Testis (tissue), 3 donors: Measurements from ENCODE around the gene JAK3. TPM values are rescaled to one million over a fixed set of nuclear protein-coding genes. Genes with fewer than 3 reads are reported as not detected.
"Not testable (repeated sequence)": the region's sequence is repeated elsewhere in the genome, so short reads cannot be mapped to it uniquely, and the experiment has no call there.

ENCODE experiments used
- DNase-seq: peaks from one replicate; pipeline ENCODE4 v3.0.0-alpha.2; 2019
- H3K27ac ChIP-seq, 2 donors: fragments of 200-600 bp; sonication (generic); one replicate each; pipeline ENCODE4 v1.5.1; 2019
- H3K27me3 ChIP-seq: fragments of 200-600 bp; sonication (generic); one replicate; pipeline ENCODE4 v1.5.1; 2019
- H3K36me3 ChIP-seq: fragments of 200-600 bp; sonication (generic); one replicate; pipeline ENCODE4 v1.5.1; 2017; ENCODE audit warnings: low read depth; ENCODE audit errors: missing control alignments
- H3K4me1 ChIP-seq: fragments of 200-600 bp; sonication (generic); one replicate; pipeline ENCODE4 v1.5.1; 2019
- H3K4me3 ChIP-seq, 2 donors: fragments of 200-600 bp; sonication (generic); one replicate each; pipeline ENCODE4 v1.5.1; 2017 to 2019
- H3K9me3 ChIP-seq: fragments of 200-600 bp; sonication (generic); one replicate; pipeline ENCODE4 v1.5.1; 2017
- POLR2A ChIP-seq: fragments of 450-650 bp; IDR thresholded peaks from one replicate; pipeline ENCODE4 v1.6.1; 2017; ENCODE audit warnings: antibody characterized with exemption, mild to moderate bottlenecking, moderate library complexity
- WGBS, 2 donors: methylation state at CpG; one replicate each; pipeline ENCODE4 v1.1.5; 2018; 5-methylcytosine and 5-hydroxymethylcytosine counted together
- intact Hi-C: fragments of 100-400 bp; cut with DNase I; formaldehyde crosslinking; loops from one replicate; pipeline ENCODE4 v1.15.1; 2023; ENCODE audit warnings: low total_unique reads
- polyA plus RNA-seq: library from polyadenylated mRNA; stranded (reverse); fragments of 350-450 nt; fragmentation: Illumina TruSeq; extraction: RNeasy Lipid Tissue Mini Kit (QIAGEN cat#74804); gene quantifications from one replicate; pipeline ENCODE4 v1.2.3, GENCODE V29; 2014; ENCODE audit warnings: low read depth, low replicate concordance; ENCODE audit not compliant: insufficient read depth
- total RNA-seq, 2 donors: library from RNA; depleted of rRNA; stranded (reverse); fragments of >200 nt; gene quantifications; one replicate each; pipeline ENCODE4 v1.2.3, GENCODE V29; 2016
- TF ChIP-seq, protein P1 (sequence below), 3 experiments: fragments of 450-650 bp in 2 of 3; fragments of 200-600 bp in 1 of 3; sonication (generic) in 1 of 3; IDR thresholded peaks; one replicate each; pipeline ENCODE4 v1.5.1; 2016 to 2019; ENCODE audit warnings: antibody characterized with exemption in 3 of 3, mild to moderate bottlenecking in 2 of 3, moderate library complexity in 1 of 3

Gene JAK3
- total and polyA plus RNA-seq, 3 donors from 2014 or later = 3.5 to 10.5 (median 5.0) TPM

DNA sequence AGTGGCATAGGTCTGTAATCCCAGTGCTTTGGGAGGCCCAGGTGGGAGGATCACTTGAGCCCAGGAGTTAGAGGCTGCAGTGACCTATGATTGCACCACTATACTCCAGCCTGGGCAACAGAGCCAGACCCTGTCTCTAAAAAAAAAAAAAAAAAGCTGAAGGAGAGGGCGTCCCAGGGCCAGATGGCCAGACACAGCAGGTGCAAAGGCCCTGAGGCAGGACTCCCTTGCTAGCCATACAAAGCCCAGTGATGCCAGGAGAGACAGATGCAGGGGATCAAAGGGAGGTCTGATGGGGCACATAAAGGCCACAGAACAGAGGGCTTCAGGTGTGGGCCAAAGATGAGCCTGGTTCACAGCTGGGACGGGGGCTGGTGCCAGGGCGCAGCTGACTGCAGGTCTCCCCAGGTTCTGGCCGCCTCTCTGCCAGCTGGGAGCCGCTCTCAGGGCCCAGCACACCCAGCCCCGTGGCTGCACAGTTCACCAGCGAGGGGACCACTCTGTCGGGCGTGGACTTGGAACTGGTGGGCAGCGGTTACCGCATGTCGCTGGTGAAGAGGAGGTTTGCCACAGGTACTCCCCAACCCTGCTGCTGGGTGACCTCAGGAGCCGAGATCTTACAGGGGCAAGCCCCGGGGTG is 60.4 kb downstream of the JAK3 start:
- Histone ChIP-seq H3K27ac (no peak overlapping the region), H3K4me1 (peaks cover 9% of the 10 kb centered on the region), H3K9me3 (no peaks in the 10 kb centered on the region), H3K4me3 (no peak overlapping the region), H3K27me3 (no peaks in the 10 kb centered on the region), H3K36me3 (no peaks in the 10 kb centered on the region)
- intact Hi-C loops = no loop called here
- 73 to 95% methylated on average over 4 to 14 of the region's 14 CpGs for WGBS, 2 donors
- no peak for TF ChIP-seq POLR2A
- TF ChIP-seq, protein P1, sequence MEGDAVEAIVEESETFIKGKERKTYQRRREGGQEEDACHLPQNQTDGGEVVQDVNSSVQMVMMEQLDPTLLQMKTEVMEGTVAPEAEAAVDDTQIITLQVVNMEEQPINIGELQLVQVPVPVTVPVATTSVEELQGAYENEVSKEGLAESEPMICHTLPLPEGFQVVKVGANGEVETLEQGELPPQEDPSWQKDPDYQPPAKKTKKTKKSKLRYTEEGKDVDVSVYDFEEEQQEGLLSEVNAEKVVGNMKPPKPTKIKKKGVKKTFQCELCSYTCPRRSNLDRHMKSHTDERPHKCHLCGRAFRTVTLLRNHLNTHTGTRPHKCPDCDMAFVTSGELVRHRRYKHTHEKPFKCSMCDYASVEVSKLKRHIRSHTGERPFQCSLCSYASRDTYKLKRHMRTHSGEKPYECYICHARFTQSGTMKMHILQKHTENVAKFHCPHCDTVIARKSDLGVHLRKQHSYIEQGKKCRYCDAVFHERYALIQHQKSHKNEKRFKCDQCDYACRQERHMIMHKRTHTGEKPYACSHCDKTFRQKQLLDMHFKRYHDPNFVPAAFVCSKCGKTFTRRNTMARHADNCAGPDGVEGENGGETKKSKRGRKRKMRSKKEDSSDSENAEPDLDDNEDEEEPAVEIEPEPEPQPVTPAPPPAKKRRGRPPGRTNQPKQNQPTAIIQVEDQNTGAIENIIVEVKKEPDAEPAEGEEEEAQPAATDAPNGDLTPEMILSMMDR (IDR thresholded peaks at IDR 0.05) = no peak
- no peak for DNase-seq

DNA sequence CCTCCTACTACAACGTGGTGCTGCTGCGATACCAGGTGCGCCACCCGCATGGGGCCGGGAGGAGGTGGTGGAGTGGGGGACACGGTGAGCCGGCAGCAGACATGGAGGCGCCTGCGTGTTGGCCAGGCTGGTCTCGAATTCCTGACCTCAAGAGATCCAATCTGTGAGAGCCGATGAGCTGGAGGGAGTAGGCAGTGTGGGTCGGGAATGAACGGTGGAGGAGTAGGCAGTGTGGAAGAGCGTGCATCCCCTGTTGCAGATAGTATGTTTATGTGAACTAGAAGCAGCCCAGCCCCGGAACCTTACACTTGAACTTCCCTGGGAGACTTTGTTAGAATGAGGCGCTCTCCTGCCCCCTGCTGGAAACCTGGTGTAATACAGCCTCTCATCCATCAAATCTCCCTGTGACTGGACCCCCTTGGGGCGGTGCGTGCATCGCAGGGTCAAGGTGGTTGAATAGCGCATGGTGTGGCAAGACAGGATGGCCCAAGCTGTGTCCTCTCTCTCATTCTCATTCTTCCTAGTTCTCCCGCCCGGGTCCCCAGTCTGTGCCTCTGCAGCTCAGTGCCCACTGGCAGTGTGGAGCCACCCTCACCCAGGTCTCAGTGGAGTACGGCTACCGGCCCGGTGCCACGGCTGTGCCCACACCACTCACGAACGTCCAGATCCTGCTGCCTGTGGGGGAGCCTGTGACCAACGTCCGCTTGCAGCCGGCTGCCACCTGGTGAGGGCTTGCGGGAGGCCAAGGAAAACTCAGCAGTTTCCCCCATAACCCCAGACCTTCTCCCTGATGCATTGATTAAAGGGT is 63.4 kb downstream of the JAK3 start:
- TF ChIP-seq POLR2A = no peak
- TF ChIP-seq, protein P1 (IDR thresholded peaks at IDR 0.05) = peak; percentile 70 to 91 (median 73)

DNA sequence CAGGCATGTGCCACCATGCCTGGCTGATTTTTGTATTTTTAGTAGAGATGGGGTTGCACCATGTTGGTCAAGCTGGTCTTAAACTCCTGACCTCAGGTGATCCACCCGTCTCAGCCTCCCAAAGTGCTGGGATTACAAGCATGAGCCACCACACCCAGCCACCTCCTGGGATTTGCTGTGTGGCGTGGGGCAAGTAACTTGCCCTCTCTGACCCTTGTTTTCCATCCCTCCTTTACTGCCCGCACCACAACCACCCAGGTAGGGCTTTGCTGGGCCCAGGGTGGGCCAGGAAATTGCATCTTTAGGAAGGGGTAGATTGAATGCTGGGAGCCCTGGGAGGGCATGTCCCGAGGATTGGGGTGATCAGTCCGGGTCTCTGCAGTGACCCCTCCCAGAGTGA is 64.1 kb downstream of the JAK3 start:
- H3K27me3 ChIP-seq, H3K27ac ChIP-seq, H3K9me3 ChIP-seq, H3K4me1 ChIP-seq, intact Hi-C loops, DNase-seq, H3K4me3 ChIP-seq, H3K36me3 ChIP-seq: not testable (repeated sequence)
- WGBS, 2 donors = 79 to 88% methylated on average over 3 to 5 of the region's 5 CpGs

More for the DNA sequence above, 63.4 kb downstream of the JAK3 start:
- no peak overlapping the region for H3K4me3 ChIP-seq
- H3K36me3 ChIP-seq = no peaks in the 10 kb centered on the region
- no peak overlapping the region for H3K27ac ChIP-seq
- no peaks in the 10 kb centered on the region for H3K9me3 ChIP-seq
- peak; percentile 83 for DNase-seq
- peaks cover 9% of the 10 kb centered on the region for H3K4me1 ChIP-seq
- intact Hi-C loops = no loop called here
- no peaks in the 10 kb centered on the region for H3K27me3 ChIP-seq
- WGBS, 2 donors = 56 to 59% methylated on average over 24 to 32 of the region's 32 CpGs

DNA sequence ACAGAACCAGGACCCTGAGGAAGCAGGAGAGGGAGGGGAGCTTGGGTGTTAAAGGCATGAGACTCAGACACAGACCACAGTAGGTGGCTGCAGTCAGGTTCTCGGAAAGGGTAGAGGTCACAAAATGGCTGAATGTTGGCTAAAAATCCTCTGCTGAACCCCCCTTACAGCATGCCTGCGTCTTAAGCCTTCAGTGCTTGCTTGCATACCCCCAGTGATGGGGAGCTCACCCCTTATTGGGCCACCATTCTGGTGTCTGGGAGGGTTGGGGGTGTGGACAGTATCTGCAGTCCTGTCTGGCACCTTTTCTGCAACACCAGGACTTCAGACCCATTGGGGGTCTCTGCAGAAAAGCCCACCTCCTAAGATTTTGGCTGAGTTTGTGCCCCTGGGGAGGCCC is 67.0 kb downstream of the JAK3 start:
- H3K36me3 ChIP-seq = no peaks in the 10 kb centered on the region
- intact Hi-C loops = no loop called here
- no peak for DNase-seq
- 92 to 96% methylated on average over 2 of the region's 2 CpGs for WGBS, 2 donors
- no peak overlapping the region for H3K27ac ChIP-seq
- H3K9me3 ChIP-seq = no peaks in the 10 kb centered on the region
- H3K4me1 ChIP-seq = peaks cover 9% of the 10 kb centered on the region
- H3K27me3 ChIP-seq = no peaks in the 10 kb centered on the region
- no peak overlapping the region for H3K4me3 ChIP-seq
- no peak for TF ChIP-seq POLR2A
- TF ChIP-seq, protein P1 (IDR thresholded peaks at IDR 0.05) = no peak

DNA sequence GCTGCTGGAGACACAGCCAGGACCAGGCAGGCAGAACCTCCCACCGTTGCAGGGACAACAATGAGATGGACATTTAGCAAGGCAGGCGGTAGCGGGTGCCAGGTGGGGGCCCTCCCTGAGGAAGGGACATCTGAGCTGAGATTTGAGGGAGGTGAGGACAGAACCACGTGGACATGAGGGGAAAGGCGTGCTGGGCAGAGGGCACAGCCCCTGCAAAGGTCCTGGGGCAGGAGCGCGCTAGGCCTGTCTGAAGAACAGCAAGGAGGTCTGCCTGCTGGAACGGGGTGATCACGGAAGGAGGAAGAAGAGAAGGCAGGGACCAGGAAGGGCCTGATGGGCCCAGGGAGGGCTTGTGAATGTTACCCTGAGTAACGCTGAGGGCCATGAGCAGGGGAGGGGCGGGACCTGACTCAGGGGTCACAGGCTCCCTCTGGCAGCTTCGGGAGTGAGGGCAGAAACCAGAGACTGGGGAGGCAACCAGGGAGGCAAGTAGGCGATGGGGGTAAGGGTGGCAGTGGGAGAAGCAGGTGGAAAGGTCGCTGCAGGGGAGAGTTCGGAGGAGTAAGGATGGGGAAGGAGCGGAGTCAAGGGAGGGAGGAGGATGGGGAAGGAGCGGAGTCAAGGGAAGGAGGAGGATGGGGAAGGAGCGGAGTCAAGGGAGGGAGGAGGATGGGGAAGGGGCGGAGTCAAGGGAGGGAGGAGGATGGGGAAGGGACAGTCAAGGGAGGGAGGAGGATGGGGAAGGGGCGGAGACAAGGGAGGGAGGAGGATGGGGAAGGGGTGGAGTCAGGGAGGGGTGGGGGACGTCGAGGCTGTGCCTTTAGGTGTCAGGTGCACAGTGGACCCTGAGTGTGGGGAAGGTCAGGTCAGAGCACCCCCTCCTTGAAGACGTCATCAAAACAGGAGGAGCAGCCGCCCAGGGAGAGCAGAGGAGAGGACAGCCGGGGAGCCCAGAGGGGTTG is 68.5 kb downstream of the JAK3 start:
- 21 to 25% methylated on average over 25 of the region's 25 CpGs for WGBS, 2 donors
- Histone ChIP-seq H3K4me3 (peak overlapping the region in 1 of 2 donors; percentile 32), H3K36me3 (no peaks in the 10 kb centered on the region), H3K4me1 (peaks cover 8% of the 10 kb centered on the region), H3K27ac (no peak overlapping the region), H3K9me3 (no peaks in the 10 kb centered on the region), H3K27me3 (no peaks in the 10 kb centered on the region)
- no peak for TF ChIP-seq POLR2A
- TF ChIP-seq, protein P1 (IDR thresholded peaks at IDR 0.05) = no peak
- intact Hi-C loops = no loop called here
- peak; percentile 75 for DNase-seq
